Measurements from ENCODE around the gene FUBP1.

Gene FUBP1

DNA sequence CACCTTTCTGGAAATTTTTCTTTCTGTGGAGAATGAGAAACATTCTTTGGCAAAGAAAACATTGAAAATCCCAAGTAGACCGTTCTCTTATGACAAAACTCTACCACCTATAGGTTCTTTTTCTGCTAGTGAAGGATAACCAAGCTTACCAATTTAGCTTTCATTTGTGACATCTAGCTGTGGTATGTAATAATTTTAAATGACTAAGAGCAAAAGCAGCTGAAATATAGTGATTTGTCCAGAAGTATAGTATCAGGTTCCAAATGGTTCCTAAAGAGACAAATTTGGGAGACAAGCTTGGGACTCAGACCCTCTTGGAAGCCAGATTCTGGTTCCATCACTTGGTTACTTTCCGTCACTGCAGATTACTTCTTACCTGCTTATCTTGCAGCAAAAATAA is 24.4 kb downstream of the FUBP1 start:
- H3K79me2 ChIP-seq (ENCODE audit: control insufficient read depth, low read length), result peaks cover 18% of the 10 kb centered on the region
- peaks cover 12% of the 10 kb centered on the region; the same call in 1 of the 2 replicates for H4K20me1 ChIP-seq (ENCODE audit: control insufficient read depth, insufficient read depth, low read depth, low read length)
- H3K4me2 ChIP-seq (ENCODE audit: low read length), result no peak overlapping the region
- H3K36me3 ChIP-seq (ENCODE audit: control insufficient read depth, low read length), result peaks cover 93% of the 10 kb centered on the region
- H3K9me3 ChIP-seq (ENCODE audit: control insufficient read depth, insufficient read depth, low read length), result no peaks in the 10 kb centered on the region
- no peaks in the 10 kb centered on the region for H3K27me3 ChIP-seq (ENCODE audit: control insufficient read depth, low read length)
- no peak overlapping the region for H3K4me3 ChIP-seq (ENCODE audit: low read length)
- H3K4me1 ChIP-seq (ENCODE audit: control insufficient read depth, low read length), result peaks cover 29% of the 10 kb centered on the region
- TF ChIP-seq EZH2phosphoT487 (IDR thresholded peaks at IDR 0.05; ENCODE audit: borderline replicate concordance, low read length), result no peak
- TF ChIP-seq, protein P1, sequence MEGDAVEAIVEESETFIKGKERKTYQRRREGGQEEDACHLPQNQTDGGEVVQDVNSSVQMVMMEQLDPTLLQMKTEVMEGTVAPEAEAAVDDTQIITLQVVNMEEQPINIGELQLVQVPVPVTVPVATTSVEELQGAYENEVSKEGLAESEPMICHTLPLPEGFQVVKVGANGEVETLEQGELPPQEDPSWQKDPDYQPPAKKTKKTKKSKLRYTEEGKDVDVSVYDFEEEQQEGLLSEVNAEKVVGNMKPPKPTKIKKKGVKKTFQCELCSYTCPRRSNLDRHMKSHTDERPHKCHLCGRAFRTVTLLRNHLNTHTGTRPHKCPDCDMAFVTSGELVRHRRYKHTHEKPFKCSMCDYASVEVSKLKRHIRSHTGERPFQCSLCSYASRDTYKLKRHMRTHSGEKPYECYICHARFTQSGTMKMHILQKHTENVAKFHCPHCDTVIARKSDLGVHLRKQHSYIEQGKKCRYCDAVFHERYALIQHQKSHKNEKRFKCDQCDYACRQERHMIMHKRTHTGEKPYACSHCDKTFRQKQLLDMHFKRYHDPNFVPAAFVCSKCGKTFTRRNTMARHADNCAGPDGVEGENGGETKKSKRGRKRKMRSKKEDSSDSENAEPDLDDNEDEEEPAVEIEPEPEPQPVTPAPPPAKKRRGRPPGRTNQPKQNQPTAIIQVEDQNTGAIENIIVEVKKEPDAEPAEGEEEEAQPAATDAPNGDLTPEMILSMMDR (IDR thresholded peaks at IDR 0.05; ENCODE audit: low read depth, low read length, poor library complexity, severe bottlenecking), result no peak
- no peaks in the 10 kb centered on the region for H3K9me2 ChIP-seq (replicated peaks; ENCODE audit: control insufficient read depth, low read length)
- H3K27ac ChIP-seq (ENCODE audit: low read depth, low read length), result no peak overlapping the region
- peaks cover 18% of the 10 kb centered on the region for H3F3A ChIP-seq (ENCODE audit: control insufficient read depth, insufficient read depth)

DNA sequence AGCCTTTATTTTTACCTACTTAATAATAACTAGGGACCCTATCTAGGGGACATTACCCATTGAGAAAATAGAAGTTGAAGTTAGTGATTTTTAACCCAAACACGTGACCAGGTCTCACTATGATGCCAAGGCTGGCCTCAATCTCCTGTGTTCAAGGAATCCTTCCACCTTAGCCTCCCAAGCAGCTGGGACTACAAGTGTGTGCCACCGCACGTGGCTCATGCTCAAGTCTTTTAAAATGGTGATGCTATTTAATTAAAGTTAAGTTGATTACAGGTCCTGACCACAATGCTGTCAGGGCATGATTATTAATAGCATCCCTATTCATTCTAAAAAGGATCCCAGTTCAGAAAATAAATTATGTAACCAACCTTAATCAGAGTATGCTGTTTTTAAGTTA is 25.0 kb downstream of the FUBP1 start:
- Histone ChIP-seq H3F3A (ENCODE audit: control insufficient read depth, insufficient read depth) (peaks cover 18% of the 10 kb centered on the region), H3K27ac (ENCODE audit: low read depth, low read length) (no peak overlapping the region), H3K4me1 (ENCODE audit: control insufficient read depth, low read length) (peaks cover 29% of the 10 kb centered on the region), H3K79me2 (ENCODE audit: control insufficient read depth, low read length) (peaks cover 16% of the 10 kb centered on the region), H3K9me3 (ENCODE audit: control insufficient read depth, insufficient read depth, low read length) (no peaks in the 10 kb centered on the region), H3K36me3 (ENCODE audit: control insufficient read depth, low read length) (peaks cover 96% of the 10 kb centered on the region), H3K9me2 (replicated peaks; ENCODE audit: control insufficient read depth, low read length) (no peaks in the 10 kb centered on the region), H4K20me1 (ENCODE audit: control insufficient read depth, insufficient read depth, low read depth, low read length) (peaks cover 12% of the 10 kb centered on the region; the same call in 1 of the 2 replicates), H3K4me2 (ENCODE audit: low read length) (no peak overlapping the region), H3K27me3 (ENCODE audit: control insufficient read depth, low read length) (no peaks in the 10 kb centered on the region), H3K4me3 (ENCODE audit: low read length) (no peak overlapping the region)
- TF ChIP-seq, protein P1 (IDR thresholded peaks at IDR 0.05; ENCODE audit: low read depth, low read length, poor library complexity, severe bottlenecking), result no peak
- TF ChIP-seq EZH2phosphoT487 (IDR thresholded peaks at IDR 0.05; ENCODE audit: borderline replicate concordance, low read length), result no peak

DNA sequence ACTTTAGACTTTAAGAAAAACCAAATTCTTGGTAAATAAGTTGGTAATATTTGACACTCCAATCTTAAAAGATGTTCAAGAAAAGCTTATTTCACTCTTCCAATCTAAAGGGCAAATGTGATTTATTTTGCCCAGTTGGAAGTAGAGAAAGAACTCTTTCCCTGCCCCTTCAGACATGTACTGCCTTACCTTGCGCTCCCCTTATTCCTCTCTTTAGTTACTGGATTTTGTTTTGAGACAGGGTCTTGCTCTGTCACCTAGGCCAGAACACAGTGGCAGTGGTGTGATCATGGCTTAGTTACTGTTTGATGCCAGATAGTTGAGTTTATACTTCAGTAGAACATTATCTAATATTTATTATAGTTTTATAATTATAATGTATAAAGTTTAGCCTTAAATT is 27.5 kb downstream of the FUBP1 start:
- TF ChIP-seq, protein P1 (IDR thresholded peaks at IDR 0.05; ENCODE audit: low read depth, low read length, poor library complexity, severe bottlenecking), result no peak
- TF ChIP-seq EZH2phosphoT487 (IDR thresholded peaks at IDR 0.05; ENCODE audit: borderline replicate concordance, low read length), result no peak
- Histone ChIP-seq H3K9me3 (ENCODE audit: control insufficient read depth, insufficient read depth, low read length) (no peaks in the 10 kb centered on the region), H3K27ac (ENCODE audit: low read depth, low read length) (no peak overlapping the region), H3K4me1 (ENCODE audit: control insufficient read depth, low read length) (peaks cover 29% of the 10 kb centered on the region), H3K36me3 (ENCODE audit: control insufficient read depth, low read length) (peaks cover 96% of the 10 kb centered on the region), H3K79me2 (ENCODE audit: control insufficient read depth, low read length) (peaks cover 10% of the 10 kb centered on the region), H3K27me3 (ENCODE audit: control insufficient read depth, low read length) (no peaks in the 10 kb centered on the region), H3K9me2 (replicated peaks; ENCODE audit: control insufficient read depth, low read length) (no peaks in the 10 kb centered on the region), H4K20me1 (ENCODE audit: control insufficient read depth, insufficient read depth, low read depth, low read length) (peaks cover 10% of the 10 kb centered on the region; the same call in 1 of the 2 replicates), H3F3A (ENCODE audit: control insufficient read depth, insufficient read depth) (peaks cover 22% of the 10 kb centered on the region), H3K4me2 (ENCODE audit: low read length) (peak overlapping the region; percentile 13; the same call in 1 of the 2 replicates), H3K4me3 (ENCODE audit: low read length) (no peak overlapping the region)
